Osteocyte (in vitro differentiated cells): ENCODE results near the gene PPARGC1A. TPM values are rescaled to one million over a fixed set of nuclear protein-coding genes. Genes with fewer than 3 reads are reported as not detected.

Experiments
- DNase-seq: peaks from one replicate; pipeline ENCODE4 v3.0.0; 2021; ENCODE audit warnings: mixed read lengths; ENCODE audit not compliant: unreplicated experiment; ENCODE audit errors: extremely low spot score
- H3K27ac Mint-ChIP-seq: one replicate; pipeline ENCODE4 v1.8.0; 2021; ENCODE audit warnings: mild to moderate bottlenecking, mixed read lengths; ENCODE audit not compliant: unreplicated experiment
- H3K27me3 Mint-ChIP-seq: one replicate; pipeline ENCODE4 v1.8.0; 2021; ENCODE audit warnings: mixed read lengths; ENCODE audit not compliant: unreplicated experiment
- H3K36me3 Mint-ChIP-seq: one replicate; pipeline ENCODE4 v1.8.0; 2021; ENCODE audit warnings: mixed read lengths; ENCODE audit not compliant: unreplicated experiment
- H3K4me1 Mint-ChIP-seq: one replicate; pipeline ENCODE4 v1.8.0; 2021; ENCODE audit warnings: mixed read lengths; ENCODE audit not compliant: unreplicated experiment
- H3K4me3 Mint-ChIP-seq: one replicate; pipeline ENCODE4 v1.8.0; 2021; ENCODE audit warnings: mild to moderate bottlenecking, moderate library complexity, mixed read lengths; ENCODE audit not compliant: unreplicated experiment
- H3K9me3 Mint-ChIP-seq: one replicate; pipeline ENCODE4 v1.8.0; 2021; ENCODE audit warnings: mixed read lengths; ENCODE audit not compliant: unreplicated experiment
- CTCF ChIP-seq: fragments of 200-600 bp; sonication (generic); IDR thresholded peaks from 2 replicates; pipeline ENCODE4 v1.5.0; 2021; ENCODE audit warnings: antibody characterized with exemption, mild to moderate bottlenecking, moderate library complexity
- total RNA-seq: library from RNA; stranded (reverse); gene quantifications from 2 replicates; pipeline ENCODE4 v1.2.1, GENCODE V29; 2021

Gene PPARGC1A
- total RNA-seq, 1 donor from 2014 or later: 10.2 TPM

DNA sequence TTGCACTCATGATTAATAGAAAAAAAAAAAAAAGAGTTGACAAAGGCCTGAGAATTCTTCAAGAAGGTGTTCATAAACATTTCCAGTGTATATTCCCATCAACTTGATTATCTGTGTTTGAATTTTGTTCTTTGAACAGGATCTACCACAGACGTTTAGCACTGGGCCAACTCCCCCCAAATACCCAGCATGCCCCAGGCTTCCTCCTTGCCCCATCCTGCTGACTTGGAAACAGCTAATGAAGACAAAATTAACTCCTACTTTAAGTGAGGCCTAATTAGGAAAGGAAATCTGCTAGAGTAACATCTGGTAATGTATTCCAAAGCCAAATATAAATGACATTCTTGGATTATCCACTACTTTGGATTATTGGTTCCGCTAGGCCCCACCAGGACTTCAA, 52.5 kb downstream of the PPARGC1A start:
- no peak for DNase-seq

GRCh38 chr4:23835774-23836478, 53.9 kb downstream of the PPARGC1A start:
- no peak for DNase-seq
- Mint-ChIP-seq H3K36me3 (no peaks in the 10 kb centered on the region), H3K27ac (no peak overlapping the region), H3K4me1 (peaks cover 30% of the 10 kb centered on the region), H3K9me3 (peaks cover 4% of the 10 kb centered on the region), H3K27me3 (no peaks in the 10 kb centered on the region), H3K4me3 (no peak overlapping the region)
- TF ChIP-seq CTCF: no peak

More for the DNA sequence above, 52.5 kb downstream of the PPARGC1A start:
- Mint-ChIP-seq H3K4me3 (no peak overlapping the region), H3K9me3 (peaks cover 4% of the 10 kb centered on the region), H3K27ac (no peak overlapping the region), H3K4me1 (peaks cover 26% of the 10 kb centered on the region), H3K36me3 (peaks cover 1% of the 10 kb centered on the region), H3K27me3 (no peaks in the 10 kb centered on the region)
- TF ChIP-seq CTCF: no peak

GRCh38 chr4:23828779-23829178, 61.1 kb downstream of the PPARGC1A start:
- no peak for TF ChIP-seq CTCF
- H3K27me3 Mint-ChIP-seq: peaks cover 3% of the 10 kb centered on the region
- no peaks in the 10 kb centered on the region for H3K9me3 Mint-ChIP-seq
- H3K36me3 Mint-ChIP-seq: peaks cover 27% of the 10 kb centered on the region
- H3K27ac Mint-ChIP-seq: no peak overlapping the region
- no peak overlapping the region for H3K4me3 Mint-ChIP-seq
- no peak for DNase-seq
- peaks cover 4% of the 10 kb centered on the region for H3K4me1 Mint-ChIP-seq

DNA sequence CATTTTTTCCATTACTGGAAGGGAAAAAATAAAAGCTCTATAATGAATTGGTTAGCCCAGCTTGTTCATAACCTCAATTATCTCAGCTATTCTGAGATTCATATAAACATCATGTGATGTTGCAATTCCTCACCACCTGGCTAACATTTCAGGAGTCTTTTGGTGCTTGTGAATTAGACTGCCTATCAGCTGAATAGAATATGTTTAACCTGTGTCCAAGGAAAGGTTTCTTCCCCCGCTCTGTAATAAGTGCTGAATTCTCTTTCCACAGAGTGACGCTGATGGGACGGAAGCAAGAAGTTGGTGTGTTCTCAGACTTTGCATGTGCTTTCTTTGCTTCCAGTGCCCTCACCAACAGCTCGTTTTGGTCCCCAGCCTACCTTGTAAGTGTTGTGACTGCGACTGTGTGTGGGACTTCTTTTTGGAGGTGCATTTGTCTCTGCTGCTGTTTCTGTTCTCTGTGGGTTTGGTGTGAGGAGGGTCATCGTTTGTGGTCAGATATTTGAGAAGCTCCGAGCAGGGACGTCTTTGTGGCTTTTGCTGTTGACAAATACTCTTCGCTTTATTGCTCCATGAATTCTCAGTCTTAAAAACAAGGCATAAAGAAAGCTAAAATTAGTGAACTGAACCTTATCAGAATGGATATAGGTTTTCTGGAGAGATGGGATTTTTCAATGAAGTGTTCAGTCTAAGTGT, 61.7 kb downstream of the PPARGC1A start:
- Mint-ChIP-seq H3K36me3 (peaks cover 27% of the 10 kb centered on the region), H3K9me3 (no peaks in the 10 kb centered on the region), H3K4me3 (no peak overlapping the region), H3K27me3 (peaks cover 3% of the 10 kb centered on the region), H3K4me1 (peaks cover 4% of the 10 kb centered on the region), H3K27ac (no peak overlapping the region)
- DNase-seq: no peak
- no peak for TF ChIP-seq CTCF

DNA sequence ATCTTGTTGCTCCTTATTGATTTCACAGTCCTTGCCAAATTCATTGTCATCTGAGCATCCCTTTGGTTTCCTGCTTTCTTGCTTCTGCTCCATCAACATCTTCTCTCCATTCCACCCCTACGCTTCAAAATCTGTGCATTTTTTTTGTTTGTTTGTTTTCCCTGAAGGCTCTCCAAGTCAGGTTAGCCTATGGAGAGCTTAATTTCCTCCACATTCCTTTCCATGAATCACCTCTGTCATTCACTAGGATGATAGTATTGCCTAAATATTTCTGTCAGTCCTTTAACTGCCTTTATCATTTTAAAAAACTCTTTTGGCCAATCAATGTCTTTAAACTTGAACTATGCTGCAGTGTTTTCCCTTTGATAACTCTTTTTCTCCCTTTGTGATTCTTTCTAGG, 67.7 kb downstream of the PPARGC1A start:
- H3K9me3 Mint-ChIP-seq: no peaks in the 10 kb centered on the region
- no peak for DNase-seq
- H3K4me1 Mint-ChIP-seq: peaks cover 5% of the 10 kb centered on the region
- TF ChIP-seq CTCF: no peak
- H3K27me3 Mint-ChIP-seq: no peaks in the 10 kb centered on the region
- H3K27ac Mint-ChIP-seq: no peak overlapping the region
- H3K4me3 Mint-ChIP-seq: no peak overlapping the region
- H3K36me3 Mint-ChIP-seq: peaks cover 32% of the 10 kb centered on the region
